Type B pancreatic cell (in vitro differentiated cells): ENCODE results near the gene CENPW. TPM values are rescaled to one million over a fixed set of nuclear protein-coding genes. Genes with fewer than 3 reads are reported as not detected.

Experiments used
- DNase-seq: peaks from one replicate; pipeline ENCODE4 v3.0.0; 2021; ENCODE audit warnings: mixed read lengths; ENCODE audit not compliant: unreplicated experiment; ENCODE audit errors: extremely low spot score
- H3K27ac Mint-ChIP-seq: 2 replicates; pipeline ENCODE4 v1.8.0; 2021; ENCODE audit warnings: mild to moderate bottlenecking, mixed read lengths
- H3K27me3 Mint-ChIP-seq: 2 replicates; pipeline ENCODE4 v1.8.0; 2021; ENCODE audit warnings: mixed read lengths
- H3K36me3 Mint-ChIP-seq: 2 replicates; pipeline ENCODE4 v1.8.0; 2021; ENCODE audit warnings: mixed read lengths
- H3K4me1 Mint-ChIP-seq: one replicate; pipeline ENCODE4 v1.8.0; 2021; ENCODE audit warnings: mixed read lengths; ENCODE audit not compliant: unreplicated experiment
- H3K4me3 Mint-ChIP-seq: 2 replicates; pipeline ENCODE4 v1.8.0; 2021; ENCODE audit warnings: mild to moderate bottlenecking, mixed read lengths
- H3K9me3 Mint-ChIP-seq: 2 replicates; pipeline ENCODE4 v1.8.0; 2021; ENCODE audit warnings: mixed read lengths
- total RNA-seq: library from RNA; stranded (reverse); gene quantifications from 2 replicates; pipeline ENCODE4 v1.2.1, GENCODE V29; 2021; ENCODE audit warnings: low replicate concordance
- TF ChIP-seq, protein P1 (sequence below): fragments of 200-600 bp; sonication (generic); conservative IDR thresholded peaks from 2 replicates; pipeline ENCODE4 v1.5.0; 2021; ENCODE audit warnings: antibody characterized with exemption, mild to moderate bottlenecking

Gene CENPW
- total RNA-seq, 1 donor from 2014 or later = 42.0 TPM

GRCh38 chr6:126380072-126380583, 40.2 kb downstream of the CENPW start:
- TF ChIP-seq, protein P1, sequence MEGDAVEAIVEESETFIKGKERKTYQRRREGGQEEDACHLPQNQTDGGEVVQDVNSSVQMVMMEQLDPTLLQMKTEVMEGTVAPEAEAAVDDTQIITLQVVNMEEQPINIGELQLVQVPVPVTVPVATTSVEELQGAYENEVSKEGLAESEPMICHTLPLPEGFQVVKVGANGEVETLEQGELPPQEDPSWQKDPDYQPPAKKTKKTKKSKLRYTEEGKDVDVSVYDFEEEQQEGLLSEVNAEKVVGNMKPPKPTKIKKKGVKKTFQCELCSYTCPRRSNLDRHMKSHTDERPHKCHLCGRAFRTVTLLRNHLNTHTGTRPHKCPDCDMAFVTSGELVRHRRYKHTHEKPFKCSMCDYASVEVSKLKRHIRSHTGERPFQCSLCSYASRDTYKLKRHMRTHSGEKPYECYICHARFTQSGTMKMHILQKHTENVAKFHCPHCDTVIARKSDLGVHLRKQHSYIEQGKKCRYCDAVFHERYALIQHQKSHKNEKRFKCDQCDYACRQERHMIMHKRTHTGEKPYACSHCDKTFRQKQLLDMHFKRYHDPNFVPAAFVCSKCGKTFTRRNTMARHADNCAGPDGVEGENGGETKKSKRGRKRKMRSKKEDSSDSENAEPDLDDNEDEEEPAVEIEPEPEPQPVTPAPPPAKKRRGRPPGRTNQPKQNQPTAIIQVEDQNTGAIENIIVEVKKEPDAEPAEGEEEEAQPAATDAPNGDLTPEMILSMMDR = no peak
- Mint-ChIP-seq H3K27ac (no peak overlapping the region), H3K9me3 (peaks cover 18% of the 10 kb centered on the region), H3K27me3 (no peaks in the 10 kb centered on the region), H3K4me3 (no peak overlapping the region), H3K36me3 (peaks cover 33% of the 10 kb centered on the region), H3K4me1 (peaks cover 3% of the 10 kb centered on the region)
- no peak for DNase-seq

- H3K27me3 Mint-ChIP-seq = no peaks in the 10 kb centered on the region
- peaks cover 3% of the 10 kb centered on the region for H3K4me1 Mint-ChIP-seq
- TF ChIP-seq, protein P1 = no peak
- no peak for DNase-seq
- peaks cover 27% of the 10 kb centered on the region for H3K36me3 Mint-ChIP-seq
- H3K27ac Mint-ChIP-seq = no peak overlapping the region
- peaks cover 18% of the 10 kb centered on the region for H3K9me3 Mint-ChIP-seq
- H3K4me3 Mint-ChIP-seq = no peak overlapping the region
Observed at GRCh38 chr6:126381498-126381897, 41.6 kb downstream of the CENPW start.

DNA sequence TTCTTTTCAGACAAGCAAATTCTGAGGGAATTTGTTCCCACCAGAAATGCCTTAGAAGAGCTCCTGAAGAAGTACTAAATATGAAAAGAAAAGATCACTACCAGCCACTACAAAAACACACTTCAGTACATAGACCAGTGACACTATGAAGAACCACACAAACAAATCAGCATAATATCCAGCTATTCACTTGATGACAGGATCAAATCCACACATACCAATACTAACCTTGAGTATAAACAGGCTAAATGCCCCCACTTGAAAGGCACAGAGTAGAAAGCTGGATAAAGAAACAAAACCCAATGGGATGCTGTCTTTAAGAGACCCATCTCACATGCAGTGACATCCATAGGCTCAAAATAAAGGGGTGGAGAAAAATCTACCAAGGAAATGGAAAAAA, 43.3 kb downstream of the CENPW start:
- Mint-ChIP-seq H3K27me3 (no peaks in the 10 kb centered on the region), H3K27ac (no peak overlapping the region), H3K4me3 (no peak overlapping the region), H3K9me3 (peaks cover 18% of the 10 kb centered on the region), H3K36me3 (peaks cover 25% of the 10 kb centered on the region), H3K4me1 (peaks cover under 1% of the 10 kb centered on the region)
- TF ChIP-seq, protein P1 = no peak
- DNase-seq = no peak

DNA sequence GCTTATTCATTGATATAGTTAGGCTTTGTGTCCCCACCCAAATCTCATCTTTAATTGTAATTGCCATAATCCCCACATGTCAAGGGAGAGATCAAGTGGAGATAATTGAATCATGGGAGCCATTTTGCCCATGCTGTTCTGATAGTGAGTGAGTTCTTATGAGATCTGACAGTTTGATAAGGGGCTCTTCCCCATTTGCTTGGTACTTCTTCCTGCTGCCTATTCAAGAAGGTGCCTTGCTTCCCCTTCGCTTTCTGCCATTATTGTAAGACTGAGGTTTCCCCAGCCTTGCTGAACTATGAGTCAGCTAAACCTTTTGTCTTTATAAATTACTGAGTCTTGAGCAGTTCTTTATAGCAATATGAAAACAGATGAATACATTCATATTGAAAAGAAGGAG, 45.6 kb downstream of the CENPW start:
- TF ChIP-seq, protein P1 = no peak
- H3K27me3 Mint-ChIP-seq = no peaks in the 10 kb centered on the region
- no peak overlapping the region for H3K27ac Mint-ChIP-seq
- no peak for DNase-seq
- H3K9me3 Mint-ChIP-seq = peaks cover 23% of the 10 kb centered on the region
- H3K4me1 Mint-ChIP-seq = peaks cover 4% of the 10 kb centered on the region
- H3K4me3 Mint-ChIP-seq = no peak overlapping the region
- peaks cover 25% of the 10 kb centered on the region for H3K36me3 Mint-ChIP-seq

DNA sequence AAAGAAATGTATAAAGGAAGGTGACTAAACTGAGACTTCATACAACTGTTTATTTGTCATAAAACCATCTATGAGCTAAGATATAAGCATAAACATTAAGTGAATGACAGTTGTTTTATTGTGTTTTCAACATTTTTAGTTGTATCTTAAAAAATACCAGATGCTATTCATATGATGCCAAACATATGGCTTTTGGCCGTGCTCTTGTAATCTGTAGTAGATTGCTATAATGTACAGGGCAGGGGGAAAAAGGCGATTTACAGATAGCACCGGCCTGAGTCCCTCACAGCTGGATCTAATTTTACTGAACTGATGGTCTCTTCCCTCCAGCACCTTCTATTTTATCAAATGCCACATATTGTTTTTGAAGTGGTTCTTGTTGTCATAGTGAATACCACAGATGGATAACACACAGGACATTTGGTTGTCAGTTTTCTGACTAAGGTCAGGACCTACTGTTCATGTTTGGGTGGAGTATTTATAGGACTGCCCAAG, 48.2 kb downstream of the CENPW start:
- TF ChIP-seq, protein P1 = no peak
- Mint-ChIP-seq H3K4me3 (no peak overlapping the region), H3K27ac (no peak overlapping the region), H3K4me1 (peaks cover 4% of the 10 kb centered on the region), H3K36me3 (peaks cover 14% of the 10 kb centered on the region), H3K27me3 (no peaks in the 10 kb centered on the region), H3K9me3 (peaks cover 19% of the 10 kb centered on the region)
- DNase-seq = no peak
